ENCODE data around the gene THOC2.
A peak's percentile ranks its signal among the peaks of the same experiment; 100 is the strongest.
"Not testable (repeated sequence)": the region's sequence is repeated elsewhere in the genome, so short reads cannot be mapped to it uniquely, and the experiment has no call there.

THOC2 gene

GRCh38 chrX:123664467-123665167 lies 68.2 kb downstream of the THOC2 start:
- Histone ChIP-seq H3K36me3 (ENCODE audit: insufficient read depth, low read length) (peaks cover 13% of the 10 kb centered on the region), H3K27ac (ENCODE audit: low read depth, low read length) (peak overlapping the region; percentile 64)
- H3K79me2 ChIP-seq (ENCODE audit: control insufficient read depth, insufficient read depth, low read length, unreplicated experiment); H3K4me1 ChIP-seq (ENCODE audit: control insufficient read depth, insufficient read depth, low read length, unreplicated experiment); H3K4me3 ChIP-seq (ENCODE audit: low read depth, low read length); H3K27me3 ChIP-seq (ENCODE audit: insufficient read depth, low read length); H2AFZ ChIP-seq (ENCODE audit: low read length, unreplicated experiment): not testable (repeated sequence)

GRCh38 chrX:123663720-123664119 lies 69.1 kb downstream of the THOC2 start:
- H3K27ac ChIP-seq (ENCODE audit: low read depth, low read length); H3K4me1 ChIP-seq (ENCODE audit: control insufficient read depth, insufficient read depth, low read length, unreplicated experiment); H3K27me3 ChIP-seq (ENCODE audit: insufficient read depth, low read length); H3K79me2 ChIP-seq (ENCODE audit: control insufficient read depth, insufficient read depth, low read length, unreplicated experiment); H3K4me3 ChIP-seq (ENCODE audit: low read depth, low read length); H2AFZ ChIP-seq (ENCODE audit: low read length, unreplicated experiment): not testable (repeated sequence)
- H3K36me3 ChIP-seq (ENCODE audit: insufficient read depth, low read length): peaks cover 13% of the 10 kb centered on the region

DNA sequence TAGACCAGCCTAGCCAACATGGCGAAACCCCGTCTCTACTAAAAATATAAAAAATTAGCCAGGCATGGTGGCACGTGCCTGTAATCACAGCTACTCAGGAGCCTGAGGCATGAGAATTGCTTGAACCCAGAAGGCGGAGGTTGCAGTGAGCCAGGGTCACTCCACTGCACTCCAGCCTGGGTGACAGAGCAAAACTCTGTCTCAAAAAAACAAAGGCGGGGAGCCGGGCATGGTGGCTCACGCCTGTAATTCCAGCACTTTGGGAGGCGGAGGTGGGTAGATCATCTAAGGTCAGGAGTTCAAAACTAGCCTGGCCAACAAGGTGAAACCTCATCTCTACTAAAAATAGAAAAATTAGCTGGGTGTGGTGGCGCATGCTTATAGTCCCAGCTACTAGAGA lies 76.3 kb downstream of the THOC2 start:
- not testable (repeated sequence) for H3K4me3 ChIP-seq (ENCODE audit: low read depth, low read length); H3K36me3 ChIP-seq (ENCODE audit: insufficient read depth, low read length); H3K27ac ChIP-seq (ENCODE audit: low read depth, low read length); H3K4me1 ChIP-seq (ENCODE audit: control insufficient read depth, insufficient read depth, low read length, unreplicated experiment); H3K27me3 ChIP-seq (ENCODE audit: insufficient read depth, low read length); H3K79me2 ChIP-seq (ENCODE audit: control insufficient read depth, insufficient read depth, low read length, unreplicated experiment); H2AFZ ChIP-seq (ENCODE audit: low read length, unreplicated experiment)

DNA sequence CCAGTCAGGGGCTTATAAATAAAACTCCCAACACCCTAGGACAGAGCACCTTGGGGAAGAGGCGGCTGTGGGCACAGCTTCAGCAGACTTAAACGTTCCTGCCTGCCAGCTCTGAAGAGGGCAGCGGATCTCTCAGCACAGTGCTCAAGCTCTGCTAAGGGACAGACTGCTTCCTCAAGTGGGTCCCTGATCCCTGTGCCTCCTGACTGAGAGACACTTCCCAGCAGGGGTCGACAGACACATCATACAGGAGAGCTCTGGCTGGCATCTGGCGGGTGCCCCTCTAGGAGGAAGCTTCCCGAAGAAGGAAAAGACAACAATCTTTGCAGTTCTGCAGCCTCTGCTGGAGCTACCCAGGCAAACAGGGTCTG lies 84.1 kb downstream of the THOC2 start:
- not testable (repeated sequence) for H3K36me3 ChIP-seq (ENCODE audit: insufficient read depth, low read length); H2AFZ ChIP-seq (ENCODE audit: low read length, unreplicated experiment); H3K4me3 ChIP-seq (ENCODE audit: low read depth, low read length); H3K27ac ChIP-seq (ENCODE audit: low read depth, low read length); H3K27me3 ChIP-seq (ENCODE audit: insufficient read depth, low read length)
- peaks cover 22% of the 10 kb centered on the region for H3K4me1 ChIP-seq (ENCODE audit: control insufficient read depth, insufficient read depth, low read length, unreplicated experiment)
- H3K79me2 ChIP-seq (ENCODE audit: control insufficient read depth, insufficient read depth, low read length, unreplicated experiment): peaks cover 19% of the 10 kb centered on the region

DNA sequence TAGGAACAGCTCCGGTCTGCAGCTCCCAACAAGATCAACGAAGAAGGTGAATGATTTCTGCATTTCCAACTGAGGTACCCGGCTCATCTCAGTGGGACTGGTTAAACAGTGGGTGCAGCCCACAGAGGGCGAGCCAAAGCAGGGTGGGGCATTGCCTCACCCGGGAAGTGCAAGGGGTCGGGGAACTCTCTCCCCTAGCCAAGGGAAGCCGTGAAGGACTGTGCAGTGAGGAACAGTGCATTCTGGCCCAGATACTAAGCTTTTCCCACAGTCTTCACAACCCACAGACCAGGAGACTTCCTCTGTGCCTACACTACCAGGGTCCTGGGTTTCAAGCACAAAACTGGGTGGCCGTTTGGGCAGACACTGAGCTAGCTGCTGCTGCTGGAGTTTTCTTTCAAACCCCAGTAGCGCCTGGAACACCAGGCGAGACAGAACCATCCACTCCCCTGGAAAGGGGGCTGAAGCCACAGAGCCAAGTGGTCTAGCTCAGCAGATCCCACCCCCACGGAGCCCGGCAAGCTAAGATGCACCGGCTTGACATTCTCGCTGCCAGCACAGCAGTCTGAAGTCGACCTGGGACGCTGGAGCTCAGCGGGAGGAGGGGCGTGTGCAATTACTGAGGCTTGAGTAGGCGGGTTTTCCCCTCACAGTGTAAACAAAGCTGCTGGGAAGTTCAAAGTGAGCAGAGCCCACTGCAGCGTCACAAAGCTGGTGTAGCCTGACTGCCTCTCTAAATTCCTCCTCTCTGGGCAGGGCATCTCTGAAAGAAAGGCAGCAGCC lies 84.6 kb downstream of the THOC2 start:
- Histone ChIP-seq H3K27ac (ENCODE audit: low read depth, low read length) (no peak overlapping the region), H2AFZ (ENCODE audit: low read length, unreplicated experiment) (no peak overlapping the region), H3K79me2 (ENCODE audit: control insufficient read depth, insufficient read depth, low read length, unreplicated experiment) (peaks cover 19% of the 10 kb centered on the region), H3K4me1 (ENCODE audit: control insufficient read depth, insufficient read depth, low read length, unreplicated experiment) (peaks cover 22% of the 10 kb centered on the region), H3K36me3 (ENCODE audit: insufficient read depth, low read length) (peaks cover 3% of the 10 kb centered on the region; the same call in 1 of the 2 replicates), H3K4me3 (ENCODE audit: low read depth, low read length) (no peak overlapping the region), H3K27me3 (ENCODE audit: insufficient read depth, low read length) (no peaks in the 10 kb centered on the region)

GRCh38 chrX:123647244-123647643 lies 85.6 kb downstream of the THOC2 start:
- peaks cover 19% of the 10 kb centered on the region for H3K79me2 ChIP-seq (ENCODE audit: control insufficient read depth, insufficient read depth, low read length, unreplicated experiment)
- H3K36me3 ChIP-seq (ENCODE audit: insufficient read depth, low read length): peaks cover 3% of the 10 kb centered on the region; the same call in 1 of the 2 replicates
- H3K27ac ChIP-seq (ENCODE audit: low read depth, low read length): no peak overlapping the region
- no peaks in the 10 kb centered on the region for H3K27me3 ChIP-seq (ENCODE audit: insufficient read depth, low read length)
- H3K4me1 ChIP-seq (ENCODE audit: control insufficient read depth, insufficient read depth, low read length, unreplicated experiment): peaks cover 22% of the 10 kb centered on the region
- no peak overlapping the region for H2AFZ ChIP-seq (ENCODE audit: low read length, unreplicated experiment)
- no peak overlapping the region for H3K4me3 ChIP-seq (ENCODE audit: low read depth, low read length)

GRCh38 chrX:123629502-123629901 lies 103.3 kb downstream of the THOC2 start:
- Histone ChIP-seq H3K4me3 (ENCODE audit: low read depth, low read length) (no peak overlapping the region), H3K36me3 (ENCODE audit: insufficient read depth, low read length) (peaks cover 21% of the 10 kb centered on the region), H3K27me3 (ENCODE audit: insufficient read depth, low read length) (no peaks in the 10 kb centered on the region), H2AFZ (ENCODE audit: low read length, unreplicated experiment) (no peak overlapping the region), H3K27ac (ENCODE audit: low read depth, low read length) (no peak overlapping the region), H3K4me1 (ENCODE audit: control insufficient read depth, insufficient read depth, low read length, unreplicated experiment) (no peaks in the 10 kb centered on the region), H3K79me2 (ENCODE audit: control insufficient read depth, insufficient read depth, low read length, unreplicated experiment) (no peaks in the 10 kb centered on the region)

- no peaks in the 10 kb centered on the region for H3K27me3 ChIP-seq (ENCODE audit: insufficient read depth, low read length)
- peak overlapping the region; percentile 56 for H3K27ac ChIP-seq (ENCODE audit: low read depth, low read length)
- H2AFZ ChIP-seq (ENCODE audit: low read length, unreplicated experiment): no peak overlapping the region
- H3K4me3 ChIP-seq (ENCODE audit: low read depth, low read length): no peak overlapping the region
- H3K36me3 ChIP-seq (ENCODE audit: insufficient read depth, low read length): peaks cover 25% of the 10 kb centered on the region
- H3K79me2 ChIP-seq (ENCODE audit: control insufficient read depth, insufficient read depth, low read length, unreplicated experiment): no peaks in the 10 kb centered on the region
- H3K4me1 ChIP-seq (ENCODE audit: control insufficient read depth, insufficient read depth, low read length, unreplicated experiment): no peaks in the 10 kb centered on the region
These were observed 105.9 kb downstream of the THOC2 start for GRCh38 chrX:123626962-123627361.

- Histone ChIP-seq H3K27me3 (ENCODE audit: insufficient read depth, low read length) (no peaks in the 10 kb centered on the region), H2AFZ (ENCODE audit: low read length, unreplicated experiment) (no peak overlapping the region), H3K27ac (ENCODE audit: low read depth, low read length) (no peak overlapping the region), H3K4me1 (ENCODE audit: control insufficient read depth, insufficient read depth, low read length, unreplicated experiment) (no peaks in the 10 kb centered on the region), H3K36me3 (ENCODE audit: insufficient read depth, low read length) (peaks cover 24% of the 10 kb centered on the region), H3K79me2 (ENCODE audit: control insufficient read depth, insufficient read depth, low read length, unreplicated experiment) (no peaks in the 10 kb centered on the region), H3K4me3 (ENCODE audit: low read depth, low read length) (no peak overlapping the region)
These were observed 106.9 kb downstream of the THOC2 start for GRCh38 chrX:123625952-123626351.

GRCh38 chrX:123625477-123625876 lies 107.4 kb downstream of the THOC2 start:
- Histone ChIP-seq H3K79me2 (ENCODE audit: control insufficient read depth, insufficient read depth, low read length, unreplicated experiment) (no peaks in the 10 kb centered on the region), H3K4me3 (ENCODE audit: low read depth, low read length) (no peak overlapping the region), H3K27me3 (ENCODE audit: insufficient read depth, low read length) (no peaks in the 10 kb centered on the region), H3K27ac (ENCODE audit: low read depth, low read length) (no peak overlapping the region), H2AFZ (ENCODE audit: low read length, unreplicated experiment) (no peak overlapping the region), H3K4me1 (ENCODE audit: control insufficient read depth, insufficient read depth, low read length, unreplicated experiment) (no peaks in the 10 kb centered on the region), H3K36me3 (ENCODE audit: insufficient read depth, low read length) (peaks cover 21% of the 10 kb centered on the region)

DNA sequence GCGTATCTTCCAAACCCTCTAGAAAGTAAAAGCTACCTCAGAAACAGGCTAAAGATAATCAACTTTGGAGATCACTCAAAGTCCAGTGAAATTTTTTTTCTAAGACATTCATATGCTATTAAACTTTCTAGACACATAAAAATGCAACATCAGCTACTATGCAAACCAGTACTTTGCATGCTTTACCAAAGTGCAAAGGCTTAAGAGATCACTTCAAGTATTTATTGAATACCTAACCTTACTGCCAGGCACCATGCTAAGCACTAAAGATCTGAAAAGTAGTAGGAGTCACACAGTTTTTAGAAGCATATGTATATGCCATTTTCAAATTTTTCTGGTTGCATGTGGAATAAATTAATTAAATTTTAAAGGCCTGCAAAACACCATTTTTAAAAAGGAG lies 115.8 kb downstream of the THOC2 start:
- H3K4me1 ChIP-seq (ENCODE audit: control insufficient read depth, insufficient read depth, low read length, unreplicated experiment): no peaks in the 10 kb centered on the region
- no peak overlapping the region for H3K4me3 ChIP-seq (ENCODE audit: low read depth, low read length)
- H3K27me3 ChIP-seq (ENCODE audit: insufficient read depth, low read length): no peaks in the 10 kb centered on the region
- H3K27ac ChIP-seq (ENCODE audit: low read depth, low read length): no peak overlapping the region
- no peak overlapping the region for H2AFZ ChIP-seq (ENCODE audit: low read length, unreplicated experiment)
- H3K79me2 ChIP-seq (ENCODE audit: control insufficient read depth, insufficient read depth, low read length, unreplicated experiment): no peaks in the 10 kb centered on the region
- peaks cover 11% of the 10 kb centered on the region; the same call in 1 of the 2 replicates for H3K36me3 ChIP-seq (ENCODE audit: insufficient read depth, low read length)
